Measurements from ENCODE around the gene VAX1.

- TF ChIP-seq CTCF (conservative IDR thresholded peaks at IDR 0.05; ENCODE audit: low read length) (no peak), EZH2phosphoT487 (IDR thresholded peaks at IDR 0.05; ENCODE audit: borderline replicate concordance) (no peak)
Measured at GRCh38 chr10:117130862-117131375, 7.2 kb downstream of the VAX1 start.

Measured in Loucy (cell line).